WERI-Rb-1 (cell line): ENCODE results near the gene SHC4.
"Not testable (repeated sequence)": the region's sequence is repeated elsewhere in the genome, so short reads cannot be mapped to it uniquely, and the experiment has no call there.

Experiments used
- DNase-seq: peaks from one replicate; pipeline ENCODE4 v3.0.0-alpha.2; 2020
- H3K27ac ChIP-seq: fragments of 250-450 bp; sonication (Bioruptor Pico); 2 replicates; pipeline ENCODE4 v1.5.1; 2020; ENCODE audit warnings: mild to moderate bottlenecking, moderate library complexity
- H3K27me3 ChIP-seq: fragments of 250-450 bp; sonication (Bioruptor Pico); 2 replicates; pipeline ENCODE4 v1.5.1; 2021; ENCODE audit warnings: mild to moderate bottlenecking, low read depth, moderate library complexity; ENCODE audit not compliant: insufficient read depth, severe bottlenecking
- H3K36me3 ChIP-seq: fragments of 250-450 bp; sonication (Bioruptor Pico); 2 replicates; pipeline ENCODE4 v1.5.1; 2020; ENCODE audit warnings: mild to moderate bottlenecking, moderate library complexity
- H3K4me3 ChIP-seq: 2 replicates; pipeline ENCODE4 v1.5.1; 2011; ENCODE audit warnings: low read depth, mild to moderate bottlenecking, control low read depth, low read length
- H3K9me3 ChIP-seq: fragments of 250-450 bp; sonication (Bioruptor Pico); 2 replicates; pipeline ENCODE4 v1.5.1; 2021; ENCODE audit warnings: mild to moderate bottlenecking, moderate library complexity; ENCODE audit not compliant: severe bottlenecking
- TF ChIP-seq, protein P1 (sequence below): IDR thresholded peaks from 2 replicates; pipeline ENCODE4 v1.5.1; 2011; ENCODE audit warnings: low read depth, mild to moderate bottlenecking, control low read depth, inconsistent platforms, low read length

SHC4 gene

DNA sequence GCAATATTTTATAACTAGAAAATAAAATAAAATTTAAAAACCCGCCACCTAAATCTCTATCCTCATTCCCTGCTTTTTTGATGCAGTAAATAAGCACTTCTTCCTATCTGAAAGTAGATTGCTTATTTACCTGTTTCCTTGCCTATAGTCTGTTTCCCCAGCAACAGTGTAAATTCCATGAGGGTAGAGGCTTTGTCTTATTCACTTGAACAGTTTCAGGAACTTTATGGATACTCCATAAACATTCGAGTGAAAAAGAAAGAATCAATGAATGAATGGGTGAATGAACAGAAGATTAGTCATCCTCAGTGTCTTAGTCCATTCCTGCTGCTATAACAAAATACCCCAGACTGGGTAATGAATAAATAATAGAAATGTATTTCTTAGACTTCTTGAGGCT, 41.7 kb downstream of the SHC4 start:
- Histone ChIP-seq H3K27me3 (no peaks in the 10 kb centered on the region), H3K27ac (no peak overlapping the region), H3K36me3 (no peaks in the 10 kb centered on the region), H3K4me3 (no peak overlapping the region), H3K9me3 (no peaks in the 10 kb centered on the region)
- TF ChIP-seq, protein P1, sequence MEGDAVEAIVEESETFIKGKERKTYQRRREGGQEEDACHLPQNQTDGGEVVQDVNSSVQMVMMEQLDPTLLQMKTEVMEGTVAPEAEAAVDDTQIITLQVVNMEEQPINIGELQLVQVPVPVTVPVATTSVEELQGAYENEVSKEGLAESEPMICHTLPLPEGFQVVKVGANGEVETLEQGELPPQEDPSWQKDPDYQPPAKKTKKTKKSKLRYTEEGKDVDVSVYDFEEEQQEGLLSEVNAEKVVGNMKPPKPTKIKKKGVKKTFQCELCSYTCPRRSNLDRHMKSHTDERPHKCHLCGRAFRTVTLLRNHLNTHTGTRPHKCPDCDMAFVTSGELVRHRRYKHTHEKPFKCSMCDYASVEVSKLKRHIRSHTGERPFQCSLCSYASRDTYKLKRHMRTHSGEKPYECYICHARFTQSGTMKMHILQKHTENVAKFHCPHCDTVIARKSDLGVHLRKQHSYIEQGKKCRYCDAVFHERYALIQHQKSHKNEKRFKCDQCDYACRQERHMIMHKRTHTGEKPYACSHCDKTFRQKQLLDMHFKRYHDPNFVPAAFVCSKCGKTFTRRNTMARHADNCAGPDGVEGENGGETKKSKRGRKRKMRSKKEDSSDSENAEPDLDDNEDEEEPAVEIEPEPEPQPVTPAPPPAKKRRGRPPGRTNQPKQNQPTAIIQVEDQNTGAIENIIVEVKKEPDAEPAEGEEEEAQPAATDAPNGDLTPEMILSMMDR, result no peak
- no peak for DNase-seq

DNA sequence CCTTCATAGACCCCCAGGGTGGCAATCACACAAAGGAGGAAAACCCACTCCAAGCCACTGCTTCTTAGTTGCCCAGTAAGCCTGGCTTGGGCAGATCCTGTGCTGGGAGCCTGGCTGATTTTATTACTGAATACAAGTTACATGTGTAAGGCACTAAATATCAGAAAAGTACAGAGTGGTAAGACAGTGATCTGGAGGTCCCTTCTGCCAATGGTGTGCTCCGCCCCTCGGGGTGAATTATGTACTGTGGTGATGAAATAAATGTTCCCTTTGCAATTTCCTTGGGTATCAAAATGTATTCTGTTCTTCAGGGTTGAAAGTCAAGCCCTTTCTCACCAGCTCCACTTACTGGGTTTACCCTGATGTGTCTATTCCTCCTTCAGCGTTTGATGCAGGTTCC, 47.0 kb downstream of the SHC4 start:
- Histone ChIP-seq H3K9me3 (no peaks in the 10 kb centered on the region), H3K36me3 (no peaks in the 10 kb centered on the region), H3K27me3 (no peaks in the 10 kb centered on the region), H3K27ac (no peak overlapping the region), H3K4me3 (no peak overlapping the region)
- TF ChIP-seq, protein P1, result no peak
- DNase-seq, result no peak

DNA sequence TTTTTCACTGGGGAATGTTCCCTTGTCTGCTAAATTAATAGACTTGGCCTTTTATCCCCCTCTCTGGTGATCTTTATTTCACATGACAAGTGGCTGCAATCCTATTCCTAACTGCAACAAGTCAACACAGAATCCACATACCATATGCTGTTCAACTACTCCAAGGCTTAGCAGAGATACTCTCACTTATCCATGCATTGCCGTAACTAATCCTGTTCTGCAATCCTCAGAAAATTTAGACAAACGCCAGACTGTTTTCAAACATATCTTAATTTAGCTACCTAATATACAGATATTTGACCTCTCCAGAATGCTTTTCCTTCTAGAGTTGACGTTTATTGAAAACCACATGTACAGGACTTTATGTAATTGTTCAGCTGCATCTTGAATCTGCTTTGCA, 47.9 kb downstream of the SHC4 start:
- no peaks in the 10 kb centered on the region for H3K27me3 ChIP-seq
- H3K36me3 ChIP-seq, result no peaks in the 10 kb centered on the region
- no peaks in the 10 kb centered on the region for H3K9me3 ChIP-seq
- no peak overlapping the region for H3K27ac ChIP-seq
- TF ChIP-seq, protein P1, result no peak
- DNase-seq, result no peak
- H3K4me3 ChIP-seq, result no peak overlapping the region

DNA sequence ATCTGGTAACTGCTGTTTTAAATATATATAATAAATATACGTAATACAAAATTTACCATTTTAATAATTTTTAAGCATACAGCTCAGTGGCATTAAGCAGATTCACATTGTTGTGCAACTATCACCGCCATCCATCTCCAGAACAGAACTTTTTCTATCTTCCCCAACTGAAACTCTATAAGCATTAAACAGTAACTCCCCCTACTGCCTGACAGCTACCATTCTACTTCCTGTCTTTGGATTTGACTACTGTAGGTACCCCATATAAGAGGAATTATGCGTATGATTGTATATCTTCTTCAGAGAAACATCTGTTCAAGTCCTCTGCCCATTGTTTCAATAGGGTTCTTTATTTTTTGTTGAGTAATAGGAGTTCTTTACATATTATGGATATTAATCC, 49.0 kb downstream of the SHC4 start:
- no peak overlapping the region for H3K4me3 ChIP-seq
- H3K27ac ChIP-seq, result no peak overlapping the region
- no peaks in the 10 kb centered on the region for H3K9me3 ChIP-seq
- TF ChIP-seq, protein P1, result no peak
- DNase-seq, result no peak
- H3K27me3 ChIP-seq, result no peaks in the 10 kb centered on the region
- H3K36me3 ChIP-seq, result no peaks in the 10 kb centered on the region

DNA sequence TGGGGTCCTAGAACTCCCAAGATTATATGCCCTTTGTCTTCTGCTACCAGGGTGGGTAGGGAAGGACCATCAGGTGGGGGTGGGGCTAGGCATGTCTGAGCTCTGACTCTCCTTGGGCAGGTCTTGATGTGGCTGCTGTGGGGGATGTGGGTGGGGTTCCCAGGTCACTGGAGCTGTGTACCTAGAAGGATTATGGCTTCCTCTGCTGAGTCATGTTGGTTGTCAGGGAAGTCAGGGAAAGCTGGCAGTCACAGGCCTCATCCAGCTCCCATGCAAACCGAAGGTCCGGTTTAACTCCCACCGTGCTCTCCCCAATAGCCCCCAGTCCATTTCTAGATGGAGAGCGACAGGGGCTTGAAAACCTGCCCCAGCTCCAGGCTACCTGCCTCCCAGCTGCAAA, 50.6 kb downstream of the SHC4 start:
- TF ChIP-seq, protein P1, result no peak
- no peak overlapping the region for H3K4me3 ChIP-seq
- H3K27ac ChIP-seq, result no peak overlapping the region
- H3K36me3 ChIP-seq, result no peaks in the 10 kb centered on the region
- no peaks in the 10 kb centered on the region for H3K9me3 ChIP-seq
- H3K27me3 ChIP-seq, result no peaks in the 10 kb centered on the region
- DNase-seq, result no peak

DNA sequence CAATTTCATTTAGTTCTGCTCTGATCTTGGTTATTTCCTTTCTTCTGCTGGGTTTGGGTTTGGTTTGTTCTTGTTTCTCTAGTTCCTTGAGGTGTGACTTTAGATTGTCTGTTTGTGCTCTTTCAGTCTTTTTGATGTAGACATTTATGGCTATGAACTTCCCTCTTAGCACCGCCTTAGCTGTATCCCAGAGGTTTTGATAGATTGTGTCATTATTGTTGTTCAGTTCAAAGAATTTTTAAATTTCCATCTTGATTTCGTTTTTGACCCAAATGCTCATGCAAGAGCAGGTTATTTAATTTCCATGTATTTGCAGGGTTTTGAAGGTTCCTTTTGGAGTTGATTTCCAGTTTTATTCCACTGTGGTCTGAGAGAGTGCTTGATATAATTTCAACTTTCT, 53.2 kb downstream of the SHC4 start:
- DNase-seq, H3K9me3 ChIP-seq, H3K27me3 ChIP-seq, H3K27ac ChIP-seq, H3K36me3 ChIP-seq, H3K4me3 ChIP-seq: not testable (repeated sequence)

DNA sequence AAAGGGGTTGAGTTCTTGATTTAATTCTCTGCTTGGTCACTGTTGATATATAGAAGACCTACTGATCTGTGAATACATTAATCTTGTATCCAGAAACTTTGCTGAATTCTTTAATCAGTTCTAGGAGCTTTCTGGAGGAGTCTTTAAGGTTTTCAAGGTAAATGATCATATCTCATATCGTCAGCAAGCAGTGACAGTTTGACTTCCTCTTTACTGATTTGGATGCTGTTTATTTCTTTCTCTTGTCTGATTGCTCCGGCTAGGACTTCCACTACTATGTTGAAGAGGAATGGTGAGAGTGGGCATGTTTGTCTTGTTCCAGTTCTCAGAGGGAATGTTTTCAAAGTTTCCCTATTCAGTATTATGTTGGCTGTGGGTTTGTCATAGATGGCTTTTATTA, 54.4 kb downstream of the SHC4 start:
- not testable (repeated sequence) for H3K9me3 ChIP-seq, H3K27ac ChIP-seq, H3K4me3 ChIP-seq, DNase-seq, H3K27me3 ChIP-seq, H3K36me3 ChIP-seq
